ENCODE results near the gene UBE2Z. TPM values are rescaled to one million over a fixed set of nuclear protein-coding genes. Genes with fewer than 3 reads are reported as not detected.
A peak's percentile ranks its signal among the peaks of the same experiment; 100 is the strongest.

Gene UBE2Z
- total and polyA plus RNA-seq, 2 of the 13 experiments (the other 11 are each of a cell fraction or from before 2014, with no cell fraction given) = 63.2 to 122 TPM

GRCh38 chr17:48970865-48971687 is 62.9 kb downstream of the UBE2Z start (continued):
- TF ChIP-seq TCF12 (IDR thresholded peaks at IDR 0.05) = no peak
- no peak for TF ChIP-seq TCF12 (CRISPR knock-in tag; IDR thresholded peaks at IDR 0.05)
- TF ChIP-seq ZNF205 (CRISPR knock-in tag; IDR thresholded peaks at IDR 0.05) = peak; percentile 89; the same call in 1 of the 2 replicates
- TF ChIP-seq TCF7L2 (IDR thresholded peaks at IDR 0.05; ENCODE audit: low read depth, low read length) = peak; percentile 69
- peak; percentile 99 for TF ChIP-seq PHF21A (CRISPR knock-in tag; IDR thresholded peaks at IDR 0.05)
- no peak for TF ChIP-seq SP1 (IDR thresholded peaks at IDR 0.05)
- TF ChIP-seq SP1 (CRISPR knock-in tag; IDR thresholded peaks at IDR 0.05) = no peak
- TF ChIP-seq ZNF512B (CRISPR knock-in tag; IDR thresholded peaks at IDR 0.05; ENCODE audit: borderline replicate concordance) = no peak; the same call in 1 of the 2 replicates
- peak; percentile 66; the same call in 1 of the 2 replicates for TF ChIP-seq ATF2 (CRISPR knock-in tag; IDR thresholded peaks at IDR 0.05)
- TF ChIP-seq MED13 (CRISPR knock-in tag; IDR thresholded peaks at IDR 0.05) = 0 out of 2 replicates have a peak, but pooled peaks have one; percentile 67
- no peak for TF ChIP-seq ZFP82 (CRISPR knock-in tag; IDR thresholded peaks at IDR 0.05; ENCODE audit: borderline replicate concordance)
- peak; percentile 71 for TF ChIP-seq HMG20B (CRISPR knock-in tag; conservative IDR thresholded peaks at IDR 0.05)
- TF ChIP-seq ZBTB4 (CRISPR knock-in tag; IDR thresholded peaks at IDR 0.05; ENCODE audit: borderline replicate concordance) = 0 out of 2 replicates have a peak, but pooled peaks have one; percentile 12
- no peak for TF ChIP-seq ZBTB39 (CRISPR knock-in tag; IDR thresholded peaks at IDR 0.05)
- TF ChIP-seq ELK4 (CRISPR knock-in tag; IDR thresholded peaks at IDR 0.05; ENCODE audit: borderline replicate concordance) = no peak
- no peak for TF ChIP-seq ZKSCAN5 (CRISPR knock-in tag; IDR thresholded peaks at IDR 0.05)
- TF ChIP-seq EP300 (IDR thresholded peaks at IDR 0.05; ENCODE audit: low read depth in 2 of 2, low read length in 2 of 2) = peak; percentile 70 to 88; a peak in 3 of 4 replicates
- peak; percentile 87 for TF ChIP-seq EP300 (CRISPR knock-in tag; IDR thresholded peaks at IDR 0.05; ENCODE audit: borderline replicate concordance)

Measured in HepG2 (cell line).